HEK293 (cell line): ENCODE results near the gene RPS28.

ENCODE experiments used
- TRIM28 ChIP-seq: IDR thresholded peaks from 2 replicates; pipeline ENCODE4 v1.6.1; 2011; ENCODE audit warnings: low read length, control low read depth, borderline replicate concordance
- ZNF274 ChIP-seq, 2 experiments: fragments of 200-500 bp in 1 of 2; fragments of 450-650 bp in 1 of 2; sonication (Bioruptor generic) in 1 of 2; formaldehyde crosslinking in 1 of 2; IDR thresholded peaks; 2 replicates each; pipeline versions ENCODE4 v1.5.1 to v1.6.1; 2014 to 2016; ENCODE audit warnings: borderline replicate concordance in 1 of 2, inconsistent platforms in 1 of 2, low read length in 1 of 2, missing biosample characterization in 1 of 2, missing genetic modification characterization in 1 of 2
- TF ChIP-seq, protein P1 (sequence below): fragments of 450-650 bp; formaldehyde crosslinking; IDR thresholded peaks from 2 replicates; pipeline ENCODE4 v1.5.1; 2016; ENCODE audit warnings: missing biosample characterization, missing genetic modification characterization
- TF ChIP-seq, protein P2 (sequence below): fragments of 450-650 bp; formaldehyde crosslinking; IDR thresholded peaks from 2 replicates; pipeline ENCODE4 v1.5.1; 2016; ENCODE audit warnings: missing biosample characterization, missing genetic modification characterization
- TF ChIP-seq, protein P3 (sequence below): fragments of 450-650 bp; formaldehyde crosslinking; IDR thresholded peaks from 2 replicates; pipeline ENCODE4 v1.5.1; 2016; ENCODE audit warnings: missing biosample characterization, missing genetic modification characterization

- TF ChIP-seq, protein P1, sequence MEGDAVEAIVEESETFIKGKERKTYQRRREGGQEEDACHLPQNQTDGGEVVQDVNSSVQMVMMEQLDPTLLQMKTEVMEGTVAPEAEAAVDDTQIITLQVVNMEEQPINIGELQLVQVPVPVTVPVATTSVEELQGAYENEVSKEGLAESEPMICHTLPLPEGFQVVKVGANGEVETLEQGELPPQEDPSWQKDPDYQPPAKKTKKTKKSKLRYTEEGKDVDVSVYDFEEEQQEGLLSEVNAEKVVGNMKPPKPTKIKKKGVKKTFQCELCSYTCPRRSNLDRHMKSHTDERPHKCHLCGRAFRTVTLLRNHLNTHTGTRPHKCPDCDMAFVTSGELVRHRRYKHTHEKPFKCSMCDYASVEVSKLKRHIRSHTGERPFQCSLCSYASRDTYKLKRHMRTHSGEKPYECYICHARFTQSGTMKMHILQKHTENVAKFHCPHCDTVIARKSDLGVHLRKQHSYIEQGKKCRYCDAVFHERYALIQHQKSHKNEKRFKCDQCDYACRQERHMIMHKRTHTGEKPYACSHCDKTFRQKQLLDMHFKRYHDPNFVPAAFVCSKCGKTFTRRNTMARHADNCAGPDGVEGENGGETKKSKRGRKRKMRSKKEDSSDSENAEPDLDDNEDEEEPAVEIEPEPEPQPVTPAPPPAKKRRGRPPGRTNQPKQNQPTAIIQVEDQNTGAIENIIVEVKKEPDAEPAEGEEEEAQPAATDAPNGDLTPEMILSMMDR, result no peak
- TF ChIP-seq ZNF274 (IDR thresholded peaks at IDR 0.05; ENCODE audit: low read length) (no peak), ZNF274 (tag by site-specific recombination; IDR thresholded peaks at IDR 0.05; ENCODE audit: borderline replicate concordance) (no peak), TRIM28 (no peak)
- TF ChIP-seq, protein P2, sequence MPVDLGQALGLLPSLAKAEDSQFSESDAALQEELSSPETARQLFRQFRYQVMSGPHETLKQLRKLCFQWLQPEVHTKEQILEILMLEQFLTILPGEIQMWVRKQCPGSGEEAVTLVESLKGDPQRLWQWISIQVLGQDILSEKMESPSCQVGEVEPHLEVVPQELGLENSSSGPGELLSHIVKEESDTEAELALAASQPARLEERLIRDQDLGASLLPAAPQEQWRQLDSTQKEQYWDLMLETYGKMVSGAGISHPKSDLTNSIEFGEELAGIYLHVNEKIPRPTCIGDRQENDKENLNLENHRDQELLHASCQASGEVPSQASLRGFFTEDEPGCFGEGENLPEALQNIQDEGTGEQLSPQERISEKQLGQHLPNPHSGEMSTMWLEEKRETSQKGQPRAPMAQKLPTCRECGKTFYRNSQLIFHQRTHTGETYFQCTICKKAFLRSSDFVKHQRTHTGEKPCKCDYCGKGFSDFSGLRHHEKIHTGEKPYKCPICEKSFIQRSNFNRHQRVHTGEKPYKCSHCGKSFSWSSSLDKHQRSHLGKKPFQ (tag by site-specific recombination), result no peak
- TF ChIP-seq, protein P3, sequence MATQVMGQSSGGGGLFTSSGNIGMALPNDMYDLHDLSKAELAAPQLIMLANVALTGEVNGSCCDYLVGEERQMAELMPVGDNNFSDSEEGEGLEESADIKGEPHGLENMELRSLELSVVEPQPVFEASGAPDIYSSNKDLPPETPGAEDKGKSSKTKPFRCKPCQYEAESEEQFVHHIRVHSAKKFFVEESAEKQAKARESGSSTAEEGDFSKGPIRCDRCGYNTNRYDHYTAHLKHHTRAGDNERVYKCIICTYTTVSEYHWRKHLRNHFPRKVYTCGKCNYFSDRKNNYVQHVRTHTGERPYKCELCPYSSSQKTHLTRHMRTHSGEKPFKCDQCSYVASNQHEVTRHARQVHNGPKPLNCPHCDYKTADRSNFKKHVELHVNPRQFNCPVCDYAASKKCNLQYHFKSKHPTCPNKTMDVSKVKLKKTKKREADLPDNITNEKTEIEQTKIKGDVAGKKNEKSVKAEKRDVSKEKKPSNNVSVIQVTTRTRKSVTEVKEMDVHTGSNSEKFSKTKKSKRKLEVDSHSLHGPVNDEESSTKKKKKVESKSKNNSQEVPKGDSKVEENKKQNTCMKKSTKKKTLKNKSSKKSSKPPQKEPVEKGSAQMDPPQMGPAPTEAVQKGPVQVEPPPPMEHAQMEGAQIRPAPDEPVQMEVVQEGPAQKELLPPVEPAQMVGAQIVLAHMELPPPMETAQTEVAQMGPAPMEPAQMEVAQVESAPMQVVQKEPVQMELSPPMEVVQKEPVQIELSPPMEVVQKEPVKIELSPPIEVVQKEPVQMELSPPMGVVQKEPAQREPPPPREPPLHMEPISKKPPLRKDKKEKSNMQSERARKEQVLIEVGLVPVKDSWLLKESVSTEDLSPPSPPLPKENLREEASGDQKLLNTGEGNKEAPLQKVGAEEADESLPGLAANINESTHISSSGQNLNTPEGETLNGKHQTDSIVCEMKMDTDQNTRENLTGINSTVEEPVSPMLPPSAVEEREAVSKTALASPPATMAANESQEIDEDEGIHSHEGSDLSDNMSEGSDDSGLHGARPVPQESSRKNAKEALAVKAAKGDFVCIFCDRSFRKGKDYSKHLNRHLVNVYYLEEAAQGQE, result no peak
Observed at GRCh38 chr19:8319807-8320520, 1.3 kb upstream of the RPS28 start.
